Measurements from ENCODE around the gene TRPV4.

DNA sequence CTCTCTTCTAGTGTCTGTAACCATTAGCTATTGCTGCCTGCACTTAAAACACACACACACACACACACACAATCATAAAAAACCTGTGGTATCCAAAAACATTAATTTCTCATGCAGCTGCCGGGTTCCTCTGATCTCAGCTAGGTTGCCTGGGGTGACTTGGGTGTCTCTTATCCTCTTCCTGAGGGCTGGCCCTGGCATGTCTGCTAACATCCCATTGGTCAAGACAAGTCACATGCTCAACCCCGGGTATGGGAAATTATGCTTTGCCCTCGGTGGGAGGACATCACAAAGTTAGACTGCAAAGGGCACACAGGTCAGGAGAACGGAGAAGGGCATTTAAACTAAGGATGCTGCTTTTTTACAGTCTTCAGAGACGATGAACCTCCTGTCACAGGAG is 55.7 kb downstream of the TRPV4 start:
- TF ChIP-seq POLR2A (IDR thresholded peaks at IDR 0.05; ENCODE audit: low read depth, low read length) (no peak), POLR2AphosphoS5 (IDR thresholded peaks at IDR 0.05; ENCODE audit: low read depth, low read length) (no peak), TAF1 (IDR thresholded peaks at IDR 0.05; ENCODE audit: borderline replicate concordance, low read depth, low read length) (no peak)
